ENCODE measurements around the gene TYRO3.

The TYRO3 gene

DNA sequence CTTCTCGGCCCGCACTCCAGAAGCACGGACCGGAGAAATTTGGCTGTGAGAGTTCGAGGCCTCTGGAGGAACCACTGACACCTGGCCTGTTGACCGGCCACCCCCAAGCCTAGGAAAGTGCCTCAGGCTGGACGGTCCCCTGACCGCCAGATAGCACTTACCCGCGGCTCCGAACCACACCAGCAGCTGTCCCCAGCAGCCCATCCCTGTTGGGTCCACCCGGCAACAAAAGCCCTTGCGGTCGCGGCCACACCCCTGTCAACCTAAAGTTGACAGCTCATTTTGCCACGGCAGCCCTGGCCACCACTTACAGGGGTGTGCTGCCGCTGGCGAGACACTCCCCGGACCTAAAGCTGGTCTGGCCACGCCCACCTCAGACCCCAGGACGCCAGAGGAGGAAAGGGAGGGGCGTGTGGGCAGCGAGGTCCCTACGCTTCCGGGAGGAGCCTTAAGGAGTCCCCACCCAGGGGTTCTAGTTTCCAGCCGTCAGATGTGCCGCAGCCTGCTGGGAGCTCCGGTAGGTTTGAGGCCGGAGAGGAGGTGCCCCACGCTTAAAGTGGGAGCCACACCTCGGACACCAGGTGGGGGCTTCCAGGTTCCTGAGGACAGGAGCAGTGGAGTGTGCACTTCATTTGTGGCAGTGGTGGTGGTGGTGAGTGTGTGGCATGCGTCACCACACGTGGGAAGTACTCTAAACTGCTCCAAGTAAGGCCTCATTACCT lies 45.3 kb upstream of the TYRO3 start, which contains the start of gene LTK:
Gene LTK (minus strand): TSS at position 322 of the 722 bp plus-strand sequence. CDS start 118 bp downstream, at position 204.
- H3K4me3 ChIP-seq (ENCODE audit: low read depth, low read length) = peak within 1 kb of the TSS; percentile 31
- TF ChIP-seq, protein P1, sequence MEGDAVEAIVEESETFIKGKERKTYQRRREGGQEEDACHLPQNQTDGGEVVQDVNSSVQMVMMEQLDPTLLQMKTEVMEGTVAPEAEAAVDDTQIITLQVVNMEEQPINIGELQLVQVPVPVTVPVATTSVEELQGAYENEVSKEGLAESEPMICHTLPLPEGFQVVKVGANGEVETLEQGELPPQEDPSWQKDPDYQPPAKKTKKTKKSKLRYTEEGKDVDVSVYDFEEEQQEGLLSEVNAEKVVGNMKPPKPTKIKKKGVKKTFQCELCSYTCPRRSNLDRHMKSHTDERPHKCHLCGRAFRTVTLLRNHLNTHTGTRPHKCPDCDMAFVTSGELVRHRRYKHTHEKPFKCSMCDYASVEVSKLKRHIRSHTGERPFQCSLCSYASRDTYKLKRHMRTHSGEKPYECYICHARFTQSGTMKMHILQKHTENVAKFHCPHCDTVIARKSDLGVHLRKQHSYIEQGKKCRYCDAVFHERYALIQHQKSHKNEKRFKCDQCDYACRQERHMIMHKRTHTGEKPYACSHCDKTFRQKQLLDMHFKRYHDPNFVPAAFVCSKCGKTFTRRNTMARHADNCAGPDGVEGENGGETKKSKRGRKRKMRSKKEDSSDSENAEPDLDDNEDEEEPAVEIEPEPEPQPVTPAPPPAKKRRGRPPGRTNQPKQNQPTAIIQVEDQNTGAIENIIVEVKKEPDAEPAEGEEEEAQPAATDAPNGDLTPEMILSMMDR (IDR thresholded peaks at IDR 0.05; ENCODE audit: low read depth, low read length, missing control alignments) = no peak
- DNase-seq (ENCODE audit: low read depth) = no peak

DNA sequence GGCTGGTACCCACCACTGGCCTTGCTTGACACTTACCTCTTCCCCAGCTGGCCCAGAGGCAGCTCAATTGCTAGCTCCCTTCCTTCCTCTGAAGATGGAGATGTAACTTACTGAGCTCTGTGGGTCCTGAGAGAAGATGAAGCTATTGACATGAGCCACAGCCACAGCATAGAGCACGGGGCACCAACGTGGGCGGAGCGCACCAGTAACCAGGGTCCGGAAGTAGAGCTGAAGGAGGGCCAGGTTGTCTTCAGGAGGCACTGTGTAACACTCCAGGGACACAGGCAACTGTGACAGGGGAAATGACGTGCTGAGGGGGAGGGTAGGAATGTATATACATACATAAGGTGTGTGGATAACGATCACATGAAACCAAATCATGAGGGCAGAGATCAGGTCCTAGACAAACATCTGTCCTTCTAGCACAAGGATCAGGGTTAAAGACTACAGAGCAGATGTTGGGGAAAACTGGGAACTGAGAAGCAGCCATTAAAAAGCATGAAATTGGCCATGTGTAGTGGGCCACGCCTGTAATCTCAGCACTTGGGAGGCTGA lies 41.0 kb upstream of the TYRO3 start:
- DNase-seq (ENCODE audit: low read depth) = no peak
- TF ChIP-seq, protein P1 (IDR thresholded peaks at IDR 0.05; ENCODE audit: low read depth, low read length, missing control alignments) = no peak

DNA sequence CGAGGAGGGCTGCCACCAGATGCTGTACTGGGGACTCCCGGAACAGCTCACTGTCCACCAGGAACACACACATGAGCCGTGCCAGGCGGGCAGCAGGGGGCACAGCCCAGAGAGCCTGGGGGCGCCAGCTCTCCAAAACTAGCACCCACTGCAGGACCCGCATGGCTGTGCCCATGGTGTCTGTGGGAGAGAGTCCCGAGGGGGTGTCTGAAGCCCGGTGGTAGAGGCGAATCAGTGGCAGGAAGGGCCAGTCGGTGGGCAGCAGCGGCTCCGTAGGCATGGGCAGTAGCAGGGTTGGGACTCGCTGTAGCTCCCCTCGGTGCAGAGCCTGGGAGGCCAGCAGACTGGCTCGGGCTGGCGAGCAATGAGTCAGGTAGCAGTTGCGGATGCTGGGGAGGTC lies 38.4 kb upstream of the TYRO3 start:
- TF ChIP-seq, protein P1 (IDR thresholded peaks at IDR 0.05; ENCODE audit: low read depth, low read length, missing control alignments) = no peak
- DNase-seq (ENCODE audit: low read depth) = no peak
- no peak overlapping the region for H3K4me3 ChIP-seq (ENCODE audit: low read depth, low read length)

More for the DNA sequence above, 41.0 kb upstream of the TYRO3 start:
- H3K4me3 ChIP-seq (ENCODE audit: low read depth, low read length) = no peak overlapping the region

DNA sequence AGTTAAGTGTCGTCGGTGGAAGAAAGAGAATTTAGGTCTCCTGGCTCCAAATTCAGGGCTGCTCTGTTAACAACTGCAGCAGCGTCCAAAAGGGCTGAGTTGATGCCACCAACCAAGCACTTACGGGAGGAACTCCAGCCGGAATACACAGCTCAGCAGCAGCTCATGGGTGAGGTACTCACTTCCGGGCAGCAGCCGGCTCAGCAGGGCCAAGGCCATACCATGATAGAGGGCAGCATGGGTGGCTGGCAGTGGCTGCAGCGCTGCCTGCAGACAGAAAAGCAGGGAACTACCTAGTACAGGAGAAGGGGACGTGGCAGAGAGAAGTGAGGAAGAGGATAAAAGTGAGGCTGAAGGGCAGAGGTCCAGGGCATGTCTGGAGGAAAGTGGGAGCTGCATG lies 37.4 kb upstream of the TYRO3 start:
- no peak overlapping the region for H3K4me3 ChIP-seq (ENCODE audit: low read depth, low read length)
- TF ChIP-seq, protein P1 (IDR thresholded peaks at IDR 0.05; ENCODE audit: low read depth, low read length, missing control alignments) = no peak
- no peak for DNase-seq (ENCODE audit: low read depth)

GRCh38 chr15:41523097-41523496 lies 35.9 kb upstream of the TYRO3 start:
- TF ChIP-seq, protein P1 (IDR thresholded peaks at IDR 0.05; ENCODE audit: low read depth, low read length, missing control alignments) = no peak
- H3K4me3 ChIP-seq (ENCODE audit: low read depth, low read length) = no peak overlapping the region
- DNase-seq (ENCODE audit: low read depth) = no peak

DNA sequence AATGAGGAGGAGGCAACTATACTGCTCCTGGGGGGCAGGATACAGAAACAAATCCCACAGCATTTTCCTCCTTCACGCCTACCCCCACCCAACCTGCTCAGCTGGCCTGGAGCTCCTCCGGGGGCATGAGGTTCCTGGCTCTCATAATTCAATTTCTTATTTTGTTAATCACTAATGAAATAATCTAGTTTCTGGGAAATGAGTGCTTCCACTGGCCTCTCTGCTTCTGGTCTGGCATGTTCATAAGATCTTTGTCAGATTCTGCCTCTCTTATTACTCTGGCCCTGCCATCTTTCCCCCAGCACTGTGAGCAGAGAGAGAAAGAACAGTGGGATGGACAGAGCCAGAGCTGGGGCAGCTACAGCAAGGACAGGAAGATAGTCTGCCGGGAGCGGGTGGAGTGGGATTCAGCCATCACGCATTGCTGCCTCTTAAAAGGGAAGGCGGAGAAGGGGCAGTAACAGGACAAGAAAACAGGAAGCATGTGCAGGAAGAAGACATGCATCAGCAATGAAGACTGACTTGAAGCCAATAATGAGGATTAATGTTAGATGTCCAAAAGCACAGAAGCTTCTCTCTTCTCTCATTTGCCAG lies 28.6 kb upstream of the TYRO3 start:
- no peak overlapping the region for H3K4me3 ChIP-seq (ENCODE audit: low read depth, low read length)
- DNase-seq (ENCODE audit: low read depth) = no peak
- TF ChIP-seq, protein P1 (IDR thresholded peaks at IDR 0.05; ENCODE audit: low read depth, low read length, missing control alignments) = no peak

Measured in GM12864 (cell line).